Measurements from ENCODE around the gene ACAD11.
"Not testable (repeated sequence)": the region's sequence is repeated elsewhere in the genome, so short reads cannot be mapped to it uniquely, and the experiment has no call there.

ACAD11 gene

GRCh38 chr3:132556508-132557159 lies 103.0 kb downstream of the ACAD11 start:
- H3K4me3 ChIP-seq (ENCODE audit: low read depth, low read length): no peak overlapping the region
- DNase-seq (ENCODE audit: low read depth): no peak
- in situ Hi-C loops (cut with HindIII; ENCODE audit: low sequenced_read_pairs): no loop called here
- TF ChIP-seq CTCF (IDR thresholded peaks at IDR 0.05; ENCODE audit: low read depth, low read length, missing control alignments): no peak

- in situ Hi-C loops (cut with HindIII; ENCODE audit: low sequenced_read_pairs); DNase-seq (ENCODE audit: low read depth); H3K4me3 ChIP-seq (ENCODE audit: low read depth, low read length): not testable (repeated sequence)
These were observed 103.6 kb downstream of the ACAD11 start for GRCh38 chr3:132556036-132556386.

GRCh38 chr3:132555306-132556035 lies 104.1 kb downstream of the ACAD11 start:
- DNase-seq (ENCODE audit: low read depth): no peak
- in situ Hi-C loops (cut with HindIII; ENCODE audit: low sequenced_read_pairs): no loop called here
- no peak for TF ChIP-seq CTCF (IDR thresholded peaks at IDR 0.05; ENCODE audit: low read depth, low read length, missing control alignments)
- H3K4me3 ChIP-seq (ENCODE audit: low read depth, low read length): no peak overlapping the region

- in situ Hi-C loops (cut with HindIII; ENCODE audit: low sequenced_read_pairs): no loop called here
- DNase-seq (ENCODE audit: low read depth): peak; percentile 42
- H3K4me3 ChIP-seq (ENCODE audit: low read depth, low read length): no peak overlapping the region
- TF ChIP-seq CTCF (IDR thresholded peaks at IDR 0.05; ENCODE audit: low read depth, low read length, missing control alignments): no peak
These were observed 105.2 kb downstream of the ACAD11 start for GRCh38 chr3:132554437-132554836.

- TF ChIP-seq CTCF (IDR thresholded peaks at IDR 0.05; ENCODE audit: low read depth, low read length, missing control alignments): no peak
- in situ Hi-C loops (cut with HindIII; ENCODE audit: low sequenced_read_pairs): no loop called here
- no peak for DNase-seq (ENCODE audit: low read depth)
- no peak overlapping the region for H3K4me3 ChIP-seq (ENCODE audit: low read depth, low read length)
These were observed 105.8 kb downstream of the ACAD11 start for GRCh38 chr3:132553826-132554225.

- DNase-seq (ENCODE audit: low read depth): no peak
- no peak overlapping the region for H3K4me3 ChIP-seq (ENCODE audit: low read depth, low read length)
- in situ Hi-C loops (cut with HindIII; ENCODE audit: low sequenced_read_pairs): no loop called here
- no peak for TF ChIP-seq CTCF (IDR thresholded peaks at IDR 0.05; ENCODE audit: low read depth, low read length, missing control alignments)
These were observed 108.9 kb downstream of the ACAD11 start for GRCh38 chr3:132550579-132551305.

Data from astrocyte of the cerebellum (primary cell).